GM12878 (cell line): ENCODE results near the gene INO80. TPM values are rescaled to one million over a fixed set of nuclear protein-coding genes. Genes with fewer than 3 reads are reported as not detected.

Experiments
- ATAC-seq: fragments of 200-7000 bp; cut with Tn5 transposase; 3 replicates; pipeline ENCODE4 v1.9.1; 2020; ENCODE audit warnings: mild to moderate bottlenecking, moderate library complexity
- BruUV-seq: library from RNA; stranded (reverse); fragments of 400-500 nt; replicated peaks from 2 replicates; lab custom pipeline; 2021; lab: Mats Ljungman, UMichigan
- CTCF ChIA-PET: fragments of 300-600 bp; sonication (Branson Sonifier 250); formaldehyde crosslinking; extraction: SDS; loops from one replicate; lab custom pipeline; 2021; ENCODE audit warnings: inconsistent platforms; lab: Yijun Ruan, JAX
- POLR2A ChIA-PET: fragments of 350-600 bp; formaldehyde crosslinking; extraction: SDS; loops from one replicate; lab custom pipeline; 2021; ENCODE audit warnings: inconsistent platforms; lab: Charles Lee
- RAD21 ChIA-PET: fragments of 300-600 bp; sonication (Branson Sonifier 250); formaldehyde crosslinking; loops from one replicate; lab custom pipeline; 2023; ENCODE audit warnings: antibody characterized with exemption; ENCODE audit not compliant: unreplicated experiment; lab: Charles Lee
- SMC1A ChIA-PET: fragments of 300-600 bp; sonication (Branson Sonifier 250); formaldehyde crosslinking; loops from one replicate; lab custom pipeline; 2023; ENCODE audit not compliant: unreplicated experiment, uncharacterized antibody; lab: Charles Lee
- DNase-seq: peaks from one replicate; pipeline ENCODE4 v3.0.0-alpha.2; 2011; ENCODE audit warnings: low read depth, low spot score
- FAIRE-seq: peaks from 3 replicates; lab custom pipeline; 2011; peaks lifted over from hg19 to GRCh38; lab: Jason Lieb, UNC
- H2AFZ ChIP-seq: 2 replicates; pipeline ENCODE4 v1.6.0; 2011; ENCODE audit warnings: low read depth, low read length, control low read depth; ENCODE audit not compliant: control insufficient read depth
- H3K27ac ChIP-seq: 2 replicates; pipeline ENCODE4 v1.5.1; 2011; ENCODE audit warnings: control low read depth; ENCODE audit not compliant: control insufficient read depth, insufficient read depth
- H3K27me3 ChIP-seq, 2 experiments: replicated peaks in 1 of 2; 2 replicates each; pipeline versions ENCODE4 v1.6.0 to v1.6.1; 2011; ENCODE audit warnings: low read length in 1 of 2; ENCODE audit not compliant: control insufficient read depth in 2 of 2, insufficient read depth in 2 of 2
- H3K36me3 ChIP-seq, 2 experiments: 2 replicates each; pipeline ENCODE4 v1.5.1; 2011; ENCODE audit warnings: low read length in 1 of 2; ENCODE audit not compliant: control insufficient read depth in 2 of 2, insufficient read depth in 2 of 2
- H3K4me1 ChIP-seq: 2 replicates; pipeline ENCODE4 v1.6.1; 2011; ENCODE audit warnings: mild to moderate bottlenecking, low read length, moderate library complexity, mixed read lengths; ENCODE audit not compliant: control insufficient read depth, insufficient read depth
- H3K4me2 ChIP-seq: 2 replicates; pipeline ENCODE4 v1.6.0; 2011; ENCODE audit warnings: control low read depth; ENCODE audit not compliant: control insufficient read depth, insufficient read depth
- H3K4me3 ChIP-seq: fragments of 200-600 bp; sonication (generic); 2 replicates; pipeline ENCODE4 v1.5.1; 2016
- H3K79me2 ChIP-seq: 2 replicates; pipeline ENCODE4 v1.6.0; 2011; ENCODE audit warnings: low read length; ENCODE audit not compliant: control insufficient read depth, insufficient read depth
- H3K9ac ChIP-seq: 2 replicates; pipeline ENCODE4 v1.8.0; 2011; ENCODE audit warnings: low read length, control low read depth, mixed read lengths; ENCODE audit not compliant: control insufficient read depth, insufficient read depth
- H3K9me3 ChIP-seq: replicated peaks from 3 replicates; pipeline ENCODE4 v1.5.1; 2011; ENCODE audit warnings: mild to moderate bottlenecking, low read length; ENCODE audit not compliant: control insufficient read depth, insufficient read depth
- H4K20me1 ChIP-seq: 2 replicates; pipeline ENCODE4 v1.6.0; 2011; ENCODE audit not compliant: control insufficient read depth, insufficient read depth
- BHLHE40 ChIP-seq, 2 experiments: fragments of 450-650 bp in 1 of 2; IDR thresholded peaks; 2 replicates each; pipeline ENCODE4 v1.6.1; 2011 to 2017; ENCODE audit warnings: low read depth in 2 of 2, borderline replicate concordance in 1 of 2, improper control_type of control experiment in 1 of 2, low read length in 1 of 2, mild to moderate bottlenecking in 1 of 2
- CHD1 ChIP-seq: IDR thresholded peaks from 2 replicates; pipeline ENCODE4 v1.6.1; 2012; ENCODE audit warnings: low read depth, low read length, improper control_type of control experiment
- E2F4 ChIP-seq: IDR thresholded peaks from 2 replicates; pipeline ENCODE4 v1.6.1; 2012; ENCODE audit warnings: low read depth, low read length, improper control_type of control experiment
- E2F8 ChIP-seq: fragments of 450-650 bp; IDR thresholded peaks from 2 replicates; pipeline ENCODE4 v1.6.1; 2018; ENCODE audit warnings: mild to moderate bottlenecking, low read depth, moderate library complexity; ENCODE audit not compliant: partially characterized antibody
- FOS ChIP-seq: IDR thresholded peaks from 3 replicates; pipeline ENCODE4 v1.6.1; 2011; ENCODE audit warnings: borderline replicate concordance; ENCODE audit not compliant: insufficient read length; ENCODE audit errors: extremely low read depth
- FOXM1 ChIP-seq: IDR thresholded peaks from 2 replicates; pipeline ENCODE4 v1.6.1; 2012; ENCODE audit warnings: low read depth, mild to moderate bottlenecking, inconsistent platforms, low read length, moderate library complexity
- KLF5 ChIP-seq: fragments of 450-650 bp; IDR thresholded peaks from 2 replicates; pipeline ENCODE4 v1.6.1; 2014; ENCODE audit warnings: mild to moderate bottlenecking; ENCODE audit not compliant: partially characterized antibody
- MYC ChIP-seq: IDR thresholded peaks from 2 replicates; pipeline ENCODE4 v1.6.1; 2011; ENCODE audit warnings: mild to moderate bottlenecking, low read length, moderate library complexity, inconsistent platforms; ENCODE audit not compliant: insufficient read depth, insufficient replicate concordance, insufficient read length, severe bottlenecking
- NR2C1 ChIP-seq: fragments of 450-650 bp; IDR thresholded peaks from 2 replicates; pipeline ENCODE4 v1.6.1; 2017; ENCODE audit warnings: antibody characterized with exemption, mild to moderate bottlenecking, moderate library complexity
- NRF1 ChIP-seq: conservative IDR thresholded peaks from 2 replicates; pipeline ENCODE4 v1.6.1; 2011; ENCODE audit warnings: mild to moderate bottlenecking, low read depth, low read length, improper control_type of control experiment
- PRDM15 ChIP-seq: fragments of 450-650 bp; formaldehyde crosslinking; IDR thresholded peaks from 2 replicates; pipeline ENCODE4 v1.4.0; 2020; ENCODE audit warnings: mild to moderate bottlenecking, moderate library complexity
- RFX5 ChIP-seq: IDR thresholded peaks from 2 replicates; pipeline ENCODE4 v1.6.1; 2011; ENCODE audit warnings: low read depth, low read length, improper control_type of control experiment
- SMC3 ChIP-seq: IDR thresholded peaks from 2 replicates; pipeline ENCODE4 v1.6.1; 2011; ENCODE audit warnings: low read length, improper control_type of control experiment, borderline replicate concordance
- SUZ12 ChIP-seq: fragments of 200-600 bp; sonication (generic); IDR thresholded peaks from one replicate; pipeline ENCODE4 v1.6.1; 2018; ENCODE audit warnings: antibody characterized with exemption, mild to moderate bottlenecking; ENCODE audit not compliant: unreplicated experiment
- TAF1 ChIP-seq: IDR thresholded peaks from 2 replicates; pipeline ENCODE4 v1.6.1; 2011; ENCODE audit warnings: mild to moderate bottlenecking, low read depth, low read length, borderline replicate concordance
- WRNIP1 ChIP-seq: IDR thresholded peaks from 2 replicates; pipeline ENCODE4 v1.6.1; 2011; ENCODE audit warnings: low read depth, low read length, improper control_type of control experiment, borderline replicate concordance
- ZNF622 ChIP-seq: fragments of 450-650 bp; IDR thresholded peaks from 2 replicates; pipeline ENCODE4 v1.6.1; 2017; ENCODE audit warnings: mild to moderate bottlenecking, inconsistent platforms
- WGBS: methylation state at CpG from one replicate; pipeline ENCODE4 v1.1.6; 2016; ENCODE audit warnings: low lambda C conversion rate; ENCODE audit not compliant: insufficient replicate concordance, insufficient coverage; ENCODE audit errors: missing lambda C conversion rate; 5-methylcytosine and 5-hydroxymethylcytosine counted together
- in situ Hi-C: fragments of 300-500 bp; cut with MboI; formaldehyde crosslinking; loops from 9 replicates; pipeline ENCODE4 v1.14.3; 2018; ENCODE audit warnings: mixed read lengths
- intact Hi-C: fragments of 100-400 bp; cut with micrococcal nuclease; formaldehyde crosslinking; loops from one replicate; pipeline ENCODE4 v1.14.2; 2022; ENCODE audit not compliant: unreplicated experiment
- polyA plus RNA-seq, 11 experiments: library from polyadenylated mRNA; depleted of rRNA in 4 of 11; unstranded in 6 of 11; stranded (reverse) in 5 of 11; fragments of >200 nt; fragmentation: Nextera tagmentation in 4 of 11; fragmentation: Illumina TruSeq in 1 of 11; extraction: Ambion mirVana in 4 of 11; extraction: Trizol in 1 of 11; gene quantifications; 1 replicate in 1 of 11; 2 replicates in 10 of 11; pipeline versions ENCODE4 v1.2.1 to v1.2.3, GENCODE V29; 2011 to 2016; ENCODE audit warnings: inconsistent platforms in 2 of 11, missing spikeins in 2 of 11, low read depth in 1 of 11
- total RNA-seq, 4 experiments: library from RNA; depleted of rRNA in 3 of 4; stranded (reverse); fragments of >200 nt in 3 of 4; fragmentation: Illumina TruSeq in 1 of 4; extraction: Trizol in 1 of 4; gene quantifications; 2 replicates each; pipeline versions ENCODE4 v1.2.1 to v1.2.3, GENCODE V29; 2013 to 2021

INO80 gene
- total and polyA plus RNA-seq, 10 of the 15 experiments (the other 5 are each of a cell fraction or from before 2014, with no cell fraction given), result 4.5 to 25.0 (median 14.2) TPM

GRCh38 chr15:41072013-41072412, 44.1 kb downstream of the INO80 start:
- no peak for TF ChIP-seq RFX5
- no peak for TF ChIP-seq KLF5
- TF ChIP-seq CHD1, result no peak
- no peak for TF ChIP-seq ZNF622
- TF ChIP-seq FOXM1, result no peak
- TF ChIP-seq SUZ12, result no peak
- TF ChIP-seq BHLHE40 (IDR thresholded peaks at IDR 0.05; ENCODE audit: borderline replicate concordance in 1 of 2, low read depth in 2 of 2, low read length in 1 of 2), result no peak
- no peak for TF ChIP-seq WRNIP1
- no peak for TF ChIP-seq PRDM15 (CRISPR knock-in tag)
- no peak for TF ChIP-seq E2F4
- no peak for TF ChIP-seq NRF1
- TF ChIP-seq SMC3, result no peak
- no peak for TF ChIP-seq NR2C1
- TF ChIP-seq E2F8, result no peak
- no peak for TF ChIP-seq MYC
- no peak for TF ChIP-seq TAF1
- TF ChIP-seq FOS, result no peak
- Histone ChIP-seq H3K27ac (no peak overlapping the region), H4K20me1 (no peaks in the 10 kb centered on the region), H3K36me3 (peaks cover 8 to 37% of the 10 kb centered on the region in 2 experiments), H3K9ac (no peak overlapping the region), H3K27me3 (no peaks in the 10 kb centered on the region), H3K4me1 (no peaks in the 10 kb centered on the region), H3K4me2 (no peak overlapping the region), H2AFZ (no peak overlapping the region), H3K9me3 (no peaks in the 10 kb centered on the region), H3K79me2 (no peaks in the 10 kb centered on the region), H3K4me3 (no peak overlapping the region)
- ChIA-PET POLR2A (interaction anchor here (1.8 kb wide), 1 partner anchor 24 kb away, joined by 7 read pairs; no protein-coding TSS in a partner anchor), CTCF (interaction anchor here (1.0 to 1.6 kb wide), 2 partner anchors 130 to 165 kb away, joined by 4 read pairs; no protein-coding TSS in a partner anchor), RAD21 (no interaction called here), SMC1A (no interaction called here)
- BruUV-seq, result no TSS peak
- WGBS, result 100% methylated on average over 3 of the region's 3 CpGs
- ATAC-seq, result no peak
- no peak for DNase-seq
- in situ Hi-C loops (no loop called here), intact Hi-C loops (no loop called here)
- no peak for FAIRE-seq
